Ovary (tissue), 3 donors: ENCODE measurements around the gene TP53BP2.

Source experiments
- EP300 ChIP-seq: sonication (generic); formaldehyde crosslinking; IDR thresholded peaks from one replicate; pipeline ENCODE4 v1.6.1; 2017; ENCODE audit warnings: antibody characterized with exemption
- POLR2A ChIP-seq: fragments of 450-650 bp; IDR thresholded peaks from one replicate; pipeline ENCODE4 v1.6.1; 2017; ENCODE audit warnings: antibody characterized with exemption, mild to moderate bottlenecking, moderate library complexity
- TF ChIP-seq, protein P1 (sequence below), 3 donors: fragments of 450-650 bp in 2 of 3; fragments of 200-600 bp in 1 of 3; IDR thresholded peaks; one replicate each; pipeline versions ENCODE4 v1.5.1 to v1.8.0; 2016 to 2022; ENCODE audit warnings: antibody characterized with exemption in 3 of 3, mild to moderate bottlenecking in 1 of 3
- donor health status: DM: no; HTN: no; CAD: no.

DNA sequence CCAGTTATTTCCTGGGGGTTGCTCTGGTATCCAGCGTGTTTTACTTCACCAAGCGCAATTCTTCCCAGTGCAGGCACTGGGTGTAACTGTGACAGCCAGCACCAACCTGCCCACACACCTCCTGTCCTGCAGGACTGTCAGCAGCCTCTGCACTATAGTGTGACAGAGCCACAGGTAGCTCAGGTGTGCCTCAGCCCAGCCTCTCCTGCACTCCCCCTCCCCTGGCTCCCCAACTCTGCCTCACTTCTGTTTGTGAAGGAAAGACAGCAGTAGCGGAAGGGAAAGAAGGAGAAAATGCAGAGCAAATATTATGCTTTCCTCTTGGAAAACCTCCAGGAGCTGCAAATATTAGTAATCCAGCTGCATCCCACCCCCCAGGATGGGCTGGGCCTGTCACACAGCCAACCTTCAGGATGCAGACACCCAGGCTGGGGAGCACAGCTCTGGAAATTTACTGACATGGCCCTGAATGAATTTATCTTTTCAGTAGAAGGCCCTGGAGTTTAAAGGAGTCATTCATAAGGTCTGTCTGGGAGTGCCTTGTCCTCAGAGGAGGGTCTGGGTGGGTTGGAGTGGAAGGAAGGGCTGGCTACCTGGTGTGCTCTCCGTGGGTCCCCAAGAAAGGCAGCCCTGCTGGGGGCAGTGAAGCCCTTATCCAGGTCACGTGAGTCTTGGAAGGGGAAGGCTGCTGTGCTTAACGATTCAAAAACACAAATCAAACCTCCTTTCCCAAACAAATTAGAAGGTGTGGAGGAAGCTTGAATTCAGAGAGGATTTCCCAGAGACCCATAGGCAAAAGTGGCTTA, 112.6 kb downstream of the TP53BP2 start:
- TF ChIP-seq POLR2A (no peak), EP300 (no peak)
- TF ChIP-seq, protein P1, sequence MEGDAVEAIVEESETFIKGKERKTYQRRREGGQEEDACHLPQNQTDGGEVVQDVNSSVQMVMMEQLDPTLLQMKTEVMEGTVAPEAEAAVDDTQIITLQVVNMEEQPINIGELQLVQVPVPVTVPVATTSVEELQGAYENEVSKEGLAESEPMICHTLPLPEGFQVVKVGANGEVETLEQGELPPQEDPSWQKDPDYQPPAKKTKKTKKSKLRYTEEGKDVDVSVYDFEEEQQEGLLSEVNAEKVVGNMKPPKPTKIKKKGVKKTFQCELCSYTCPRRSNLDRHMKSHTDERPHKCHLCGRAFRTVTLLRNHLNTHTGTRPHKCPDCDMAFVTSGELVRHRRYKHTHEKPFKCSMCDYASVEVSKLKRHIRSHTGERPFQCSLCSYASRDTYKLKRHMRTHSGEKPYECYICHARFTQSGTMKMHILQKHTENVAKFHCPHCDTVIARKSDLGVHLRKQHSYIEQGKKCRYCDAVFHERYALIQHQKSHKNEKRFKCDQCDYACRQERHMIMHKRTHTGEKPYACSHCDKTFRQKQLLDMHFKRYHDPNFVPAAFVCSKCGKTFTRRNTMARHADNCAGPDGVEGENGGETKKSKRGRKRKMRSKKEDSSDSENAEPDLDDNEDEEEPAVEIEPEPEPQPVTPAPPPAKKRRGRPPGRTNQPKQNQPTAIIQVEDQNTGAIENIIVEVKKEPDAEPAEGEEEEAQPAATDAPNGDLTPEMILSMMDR (IDR thresholded peaks at IDR 0.05), result no peak
